Ramos (cell line): Measurements from ENCODE around the gene KIF5A.
"Not testable (repeated sequence)": the region's sequence is repeated elsewhere in the genome, so short reads cannot be mapped to it uniquely, and the experiment has no call there.

ENCODE experiments used
- in situ Hi-C: fragments of 300-500 bp; cut with MboI; formaldehyde crosslinking; loops from one replicate; pipeline ENCODE4 v1.14.3; 2022; ENCODE audit warnings: low sequenced_read_pairs; ENCODE audit not compliant: unreplicated experiment

The KIF5A gene

DNA sequence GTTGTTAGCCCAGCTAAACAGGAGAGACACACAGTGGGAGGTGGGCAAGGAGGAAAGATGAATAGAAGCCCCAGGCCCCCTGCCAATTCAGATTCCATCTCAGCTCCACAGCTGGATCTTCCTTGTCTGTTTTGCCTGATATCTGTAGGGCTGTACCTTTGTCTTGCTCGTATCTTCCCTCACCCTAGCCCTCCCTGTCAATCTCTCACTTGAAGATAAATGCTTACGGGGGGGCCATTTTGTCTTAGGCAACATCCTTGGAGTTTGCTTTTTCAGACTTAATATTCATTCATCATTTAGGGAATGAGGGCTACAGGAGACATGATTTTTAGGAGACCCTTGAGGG is 2.4 kb downstream of the KIF5A start:
- in situ Hi-C loops, result no loop called here

- in situ Hi-C loops, result no loop called here
Measured at GRCh38 chr12:57552835-57553313, 3.0 kb downstream of the KIF5A start.

DNA sequence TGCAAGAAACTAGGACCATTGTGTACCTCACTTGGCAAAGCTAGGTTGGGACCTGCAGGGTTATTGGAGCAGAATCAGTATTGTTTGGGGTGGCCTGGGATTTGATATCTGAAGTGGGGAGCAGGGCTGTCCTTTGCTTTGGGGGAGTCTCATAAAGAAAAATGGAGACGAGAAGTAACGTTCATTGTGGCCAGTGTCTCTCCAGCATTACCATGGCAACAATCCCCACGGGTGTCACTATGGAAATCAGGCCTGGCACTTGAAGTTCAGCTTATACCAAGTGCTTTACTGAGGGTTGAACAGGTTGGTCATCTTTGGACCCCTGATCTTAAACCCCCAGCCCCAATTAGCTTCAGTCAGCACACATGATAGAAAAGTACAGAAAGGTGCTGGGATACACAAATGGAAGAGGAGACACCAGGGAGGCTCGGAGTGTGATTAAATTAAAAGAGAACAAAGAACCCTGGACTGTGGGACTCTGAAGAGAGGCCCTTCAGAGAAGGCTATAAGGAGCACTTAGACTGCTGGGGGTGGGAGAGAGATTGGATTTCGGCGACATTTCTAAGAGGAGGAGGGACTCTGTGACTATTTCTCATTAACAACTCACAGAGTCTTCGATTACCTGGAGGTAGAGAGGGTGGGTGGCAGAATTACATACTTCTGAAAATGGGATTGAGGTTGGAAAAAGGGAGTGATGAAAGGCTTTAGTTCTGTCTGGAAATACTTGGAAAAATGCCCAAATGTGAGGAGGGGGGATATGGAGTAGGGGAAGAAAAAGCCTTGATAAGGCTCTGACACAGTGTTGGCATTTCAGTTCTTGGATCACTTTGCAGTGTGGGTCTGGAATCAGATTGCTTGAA is 3.7 kb downstream of the KIF5A start:
- in situ Hi-C loops, result no loop called here

- in situ Hi-C loops, result no loop called here
Measured at GRCh38 chr12:57554453-57554852, 4.6 kb downstream of the KIF5A start.

- in situ Hi-C loops, result no loop called here
Measured at GRCh38 chr12:57554897-57555296, 5.1 kb downstream of the KIF5A start.

DNA sequence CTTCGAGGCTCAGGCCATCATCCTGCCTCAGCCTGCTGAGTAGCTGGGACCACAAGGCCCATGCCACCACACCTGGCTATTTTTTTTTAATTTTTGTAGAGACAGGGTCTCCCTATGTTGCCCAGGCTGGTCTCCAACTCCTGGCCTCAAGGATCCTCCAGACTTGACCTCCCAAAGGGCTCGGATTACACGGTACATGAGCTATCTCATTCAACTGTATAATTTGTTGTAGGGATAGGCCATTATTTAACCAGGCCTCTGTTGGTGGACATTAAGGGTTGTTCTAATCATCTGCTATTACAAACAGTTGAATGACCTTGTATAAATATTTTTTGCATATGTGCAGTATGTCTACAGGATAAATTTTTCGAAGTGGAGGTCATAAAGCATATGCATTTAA is 9.0 kb downstream of the KIF5A start:
- in situ Hi-C loops, result no loop called here

DNA sequence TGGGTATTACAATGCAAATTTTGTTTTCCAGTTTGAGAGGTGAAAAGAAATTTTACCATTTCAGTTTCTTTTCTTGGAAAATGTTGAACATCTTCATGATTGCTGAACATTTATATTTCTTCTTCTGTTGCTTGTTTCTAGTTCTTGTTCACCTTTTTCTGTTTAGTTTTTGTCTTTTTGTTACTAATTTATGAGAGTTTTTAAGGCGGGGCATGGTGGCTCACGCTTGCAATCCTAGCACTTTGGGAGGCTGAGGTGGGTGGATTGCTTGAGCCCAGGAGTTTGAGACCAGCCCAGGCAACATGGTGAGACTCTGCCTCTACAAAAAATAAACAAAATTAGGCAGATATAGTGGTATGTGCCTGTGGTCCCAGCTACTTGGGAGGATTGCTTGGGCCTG is 10.7 kb downstream of the KIF5A start:
- in situ Hi-C loops, result no loop called here

DNA sequence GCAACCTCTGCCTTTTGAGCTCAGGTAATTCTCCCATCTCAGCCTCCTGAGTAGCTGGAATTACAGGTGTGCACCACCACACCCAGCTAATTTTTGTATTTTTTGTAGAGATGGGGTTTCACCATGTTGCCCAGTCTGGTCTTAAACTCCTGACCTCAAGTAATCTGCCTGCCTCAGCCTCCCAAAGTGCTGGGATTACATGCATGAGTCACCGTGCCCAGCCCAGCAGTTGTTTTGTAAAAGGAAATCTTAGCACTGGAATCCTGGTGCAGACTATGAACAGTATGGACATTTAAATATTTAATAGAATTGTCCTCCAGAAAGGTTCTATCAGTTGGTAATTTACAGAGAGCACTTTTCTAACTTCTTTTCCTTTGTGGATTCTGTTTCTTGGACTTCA is 11.3 kb downstream of the KIF5A start:
- in situ Hi-C loops, result not testable (repeated sequence)

DNA sequence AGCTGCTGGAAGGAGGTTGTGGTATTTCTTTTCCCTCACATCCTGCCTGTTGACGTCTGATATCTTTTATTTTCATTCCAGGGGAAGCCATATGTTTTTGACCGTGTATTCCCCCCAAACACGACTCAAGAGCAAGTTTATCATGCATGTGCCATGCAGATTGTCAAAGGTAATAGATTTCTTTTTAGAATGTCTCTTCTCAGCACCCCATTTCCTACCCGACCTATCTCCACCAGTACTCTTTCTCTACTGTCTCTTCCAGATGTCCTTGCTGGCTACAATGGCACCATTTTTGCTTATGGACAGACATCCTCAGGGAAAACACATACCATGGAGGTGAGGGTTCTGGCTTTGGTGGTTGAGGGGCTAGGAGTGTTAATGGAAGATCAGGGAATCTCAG is 13.5 kb downstream of the KIF5A start:
- in situ Hi-C loops, result no loop called here

- in situ Hi-C loops, result no loop called here
Measured at GRCh38 chr12:57564178-57564740, 14.4 kb downstream of the KIF5A start.

DNA sequence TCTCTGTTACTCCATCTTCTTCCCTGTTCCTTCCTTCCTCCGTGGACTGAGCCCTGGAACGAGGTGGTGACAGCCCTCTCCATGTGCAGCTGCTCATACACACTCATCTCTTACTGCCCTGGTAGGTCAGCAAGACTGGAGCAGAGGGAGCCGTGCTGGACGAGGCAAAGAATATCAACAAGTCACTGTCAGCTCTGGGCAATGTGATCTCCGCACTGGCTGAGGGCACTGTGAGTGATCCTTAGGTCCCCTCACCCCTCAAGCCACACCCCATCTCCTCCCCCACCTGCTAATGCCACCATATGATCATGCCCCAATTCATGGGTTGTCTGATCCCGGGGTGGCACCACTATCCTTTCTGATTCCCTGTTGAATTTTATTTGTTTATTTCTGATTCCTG is 19.0 kb downstream of the KIF5A start:
- in situ Hi-C loops, result no loop called here

DNA sequence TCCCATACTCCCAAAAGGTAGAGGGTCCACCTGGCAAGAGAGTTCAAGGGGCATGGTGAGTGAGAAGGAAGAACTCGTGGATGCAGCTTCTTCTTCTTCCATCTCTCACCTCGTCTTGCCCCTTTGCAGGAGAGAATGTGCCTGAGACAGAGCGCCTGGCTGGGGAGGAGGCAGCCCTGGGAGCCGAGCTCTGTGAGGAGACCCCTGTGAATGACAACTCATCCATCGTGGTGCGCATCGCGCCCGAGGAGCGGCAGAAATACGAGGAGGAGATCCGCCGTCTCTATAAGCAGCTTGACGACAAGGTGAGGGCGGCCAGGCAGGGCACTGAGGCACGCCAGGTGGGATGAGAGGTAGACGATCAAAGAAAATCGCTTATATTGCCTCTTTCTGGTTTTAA is 20.0 kb downstream of the KIF5A start:
- in situ Hi-C loops, result no loop called here

DNA sequence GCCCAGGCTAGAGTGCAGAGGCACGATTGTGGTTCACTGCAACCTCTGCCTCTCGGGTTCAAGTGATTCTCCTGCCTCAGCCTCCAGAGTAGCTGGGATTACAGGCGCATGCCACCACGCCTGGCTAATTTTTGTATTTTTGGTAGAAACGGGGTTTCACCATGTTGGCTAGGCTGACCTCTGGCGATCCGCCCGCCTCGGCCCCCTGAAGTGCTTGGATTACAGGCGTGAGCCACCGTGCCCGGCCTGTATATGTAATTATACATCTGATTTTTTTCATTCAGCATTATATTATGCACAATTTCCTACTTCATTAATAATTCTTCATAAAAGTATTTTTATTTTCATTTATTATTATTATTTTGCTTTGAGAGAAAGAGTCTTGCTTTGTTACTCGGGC is 20.6 kb downstream of the KIF5A start:
- in situ Hi-C loops, result not testable (repeated sequence)

- in situ Hi-C loops, result no loop called here
Measured at GRCh38 chr12:57571926-57572762, 22.3 kb downstream of the KIF5A start.

DNA sequence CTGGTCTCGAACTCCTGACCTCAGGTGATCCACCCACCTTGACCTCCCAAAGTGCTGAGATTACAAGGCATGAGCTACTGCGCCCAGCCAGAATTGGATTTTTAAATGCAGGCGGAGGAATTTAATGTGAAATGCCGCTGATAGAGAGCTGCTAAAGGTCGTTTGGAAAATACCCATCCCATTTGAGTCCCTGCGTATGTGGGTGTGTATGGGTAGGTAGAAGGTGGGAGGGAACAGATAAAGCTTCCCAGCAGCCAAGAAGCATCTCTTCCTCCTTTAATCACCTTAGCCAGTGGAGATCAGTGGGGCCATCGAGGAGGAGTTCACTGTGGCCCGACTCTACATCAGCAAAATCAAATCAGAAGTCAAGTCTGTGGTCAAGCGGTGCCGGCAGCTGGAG is 25.0 kb downstream of the KIF5A start:
- in situ Hi-C loops, result loop anchor here (25.0 kb wide), 1 partner anchor 338 kb away; no protein-coding TSS in a partner anchor

DNA sequence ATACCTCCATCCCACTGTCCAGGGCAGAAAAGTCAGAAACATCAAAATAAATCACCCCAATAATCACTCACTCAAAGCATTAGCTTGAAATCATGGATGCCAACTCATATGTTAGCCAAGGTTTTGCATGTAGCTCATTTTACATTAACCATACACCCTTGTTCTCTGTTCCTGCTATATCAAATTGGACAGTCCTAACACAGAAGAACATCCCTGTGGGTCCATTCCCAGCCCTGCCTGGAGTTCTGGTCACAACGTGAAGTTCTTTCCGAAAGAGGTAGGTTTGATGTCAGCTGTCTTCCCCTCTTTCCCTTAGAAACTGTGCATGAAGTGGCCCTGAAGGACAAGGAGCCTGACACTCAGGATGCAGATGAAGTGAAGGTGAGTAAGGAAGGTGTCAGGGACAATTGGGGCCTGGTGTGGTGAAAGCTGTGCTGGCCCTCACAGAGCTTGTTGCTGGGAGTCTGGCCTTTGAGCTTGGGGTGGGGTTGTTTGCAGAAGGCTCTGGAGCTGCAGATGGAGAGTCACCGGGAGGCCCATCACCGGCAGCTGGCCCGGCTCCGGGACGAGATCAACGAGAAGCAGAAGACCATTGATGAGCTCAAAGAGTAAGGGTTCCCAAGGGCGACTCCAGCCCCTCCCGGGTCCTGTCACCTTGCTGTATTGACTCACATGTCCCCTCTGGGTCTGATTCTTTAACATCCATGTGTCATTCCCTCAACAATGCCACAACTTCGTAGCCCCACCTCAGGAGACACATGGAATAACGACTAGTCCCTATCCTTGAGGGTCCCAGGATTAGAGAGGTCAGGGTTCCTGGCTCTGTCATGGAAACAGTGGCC is 26.1 kb downstream of the KIF5A start:
- in situ Hi-C loops, result loop anchor here (25.0 kb wide), 1 partner anchor 336 kb away; no protein-coding TSS in a partner anchor

GRCh38 chr12:57576613-57577160 is 26.8 kb downstream of the KIF5A start:
- in situ Hi-C loops, result loop anchor here (25.0 kb wide), 1 partner anchor 336 kb away; no protein-coding TSS in a partner anchor

GRCh38 chr12:57577981-57578758 is 28.3 kb downstream of the KIF5A start:
- in situ Hi-C loops, result loop anchor here (25.0 kb wide), 1 partner anchor 334 kb away; no protein-coding TSS in a partner anchor

- in situ Hi-C loops, result loop anchor here (25.0 kb wide), 1 partner anchor 333 kb away; no protein-coding TSS in a partner anchor
Measured at GRCh38 chr12:57579011-57579410, 29.2 kb downstream of the KIF5A start.
